NCI-H526 treated with DMSO at 0.1 percent for 48 hours (cell line): ENCODE data around the gene LOXHD1.

Experiments used
- DNase-seq: peaks from one replicate; lab custom pipeline; 2025; lab: John Stamatoyannopoulos, UW

LOXHD1 gene

GRCh38 chr18:46577546-46577945 is 79.5 kb downstream of the LOXHD1 start:
- DNase-seq: no peak

- DNase-seq: no peak
Observed at GRCh38 chr18:46575851-46576250, 81.2 kb downstream of the LOXHD1 start.

GRCh38 chr18:46574743-46575115 is 82.3 kb downstream of the LOXHD1 start:
- DNase-seq: no peak

GRCh38 chr18:46574000-46574742 is 82.8 kb downstream of the LOXHD1 start:
- DNase-seq: no peak

GRCh38 chr18:46573156-46573555 is 83.9 kb downstream of the LOXHD1 start:
- no peak for DNase-seq

- no peak for DNase-seq
Observed at GRCh38 chr18:46571756-46572155, 85.3 kb downstream of the LOXHD1 start.

GRCh38 chr18:46570666-46571065 is 86.4 kb downstream of the LOXHD1 start:
- DNase-seq: no peak

GRCh38 chr18:46570134-46570533 is 86.9 kb downstream of the LOXHD1 start:
- DNase-seq: no peak

GRCh38 chr18:46569211-46569610 is 87.8 kb downstream of the LOXHD1 start:
- no peak for DNase-seq

- DNase-seq: no peak
Observed at GRCh38 chr18:46567196-46567595, 89.8 kb downstream of the LOXHD1 start.

- DNase-seq: no peak
Observed at GRCh38 chr18:46566111-46566510, 90.9 kb downstream of the LOXHD1 start.

- no peak for DNase-seq
Observed at GRCh38 chr18:46565256-46565655, 91.8 kb downstream of the LOXHD1 start.

GRCh38 chr18:46563317-46563716 is 93.7 kb downstream of the LOXHD1 start:
- no peak for DNase-seq

- DNase-seq: no peak
Observed at GRCh38 chr18:46562674-46563192, 94.3 kb downstream of the LOXHD1 start.

GRCh38 chr18:46560671-46561045 is 96.4 kb downstream of the LOXHD1 start:
- DNase-seq: no peak

- DNase-seq: no peak
Observed at GRCh38 chr18:46559946-46560670, 96.9 kb downstream of the LOXHD1 start.

GRCh38 chr18:46559296-46559695 is 97.7 kb downstream of the LOXHD1 start:
- DNase-seq: no peak

- no peak for DNase-seq
Observed at GRCh38 chr18:46556590-46557206, 100.3 kb downstream of the LOXHD1 start.

GRCh38 chr18:46555724-46556123 is 101.3 kb downstream of the LOXHD1 start:
- no peak for DNase-seq

GRCh38 chr18:46555213-46555612 is 101.8 kb downstream of the LOXHD1 start:
- no peak for DNase-seq

GRCh38 chr18:46554406-46555080 is 102.5 kb downstream of the LOXHD1 start:
- no peak for DNase-seq

GRCh38 chr18:46550609-46551008 is 106.4 kb downstream of the LOXHD1 start:
- no peak for DNase-seq
